ENCODE measurements around the gene LIN7B.

The LIN7B gene

DNA sequence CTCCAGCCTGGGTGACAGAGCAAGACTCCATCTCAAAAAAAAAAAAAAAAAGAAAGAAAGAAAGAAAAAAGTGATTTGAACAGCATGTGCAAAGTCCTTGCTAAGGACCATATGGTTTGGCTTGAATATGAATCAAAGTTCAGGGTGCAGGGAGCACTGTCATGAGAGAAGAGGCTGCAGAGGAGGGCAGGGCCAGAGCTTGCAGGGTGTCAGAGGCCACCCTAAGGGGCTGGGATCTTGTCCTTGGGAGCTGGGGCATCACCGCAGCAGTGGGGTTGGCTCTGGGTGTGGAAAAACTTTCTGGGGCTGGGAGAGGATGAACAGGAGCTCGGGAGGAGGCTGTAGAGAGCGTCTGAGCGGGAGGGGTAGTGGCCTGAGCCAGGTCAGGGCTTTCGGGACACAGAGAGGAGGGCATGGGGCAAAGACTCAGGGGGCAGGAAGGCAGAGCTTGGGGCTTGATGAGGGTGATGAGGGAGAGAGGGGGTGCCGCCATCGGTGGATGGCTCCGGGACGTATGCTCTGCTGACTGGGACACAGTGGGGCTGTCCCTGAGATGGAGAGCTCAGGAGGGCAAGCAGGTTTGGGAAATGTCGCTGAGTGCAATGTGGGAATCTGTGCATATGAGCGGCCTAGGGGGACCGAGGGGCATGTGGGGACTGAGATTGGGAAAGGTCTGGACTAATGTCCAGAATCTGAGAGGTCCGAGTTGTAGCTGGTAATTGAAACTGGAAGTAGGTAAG, 46.5 kb downstream of the LIN7B start:
- TF ChIP-seq RAD21 (IDR thresholded peaks at IDR 0.05; ENCODE audit: low read depth) (no peak), EP300 (IDR thresholded peaks at IDR 0.05; ENCODE audit: borderline replicate concordance) (no peak), TAF1 (IDR thresholded peaks at IDR 0.05; ENCODE audit: low read depth) (no peak), TCF12 (IDR thresholded peaks at IDR 0.05; ENCODE audit: low read depth) (no peak), ZBTB7A (IDR thresholded peaks at IDR 0.05; ENCODE audit: low read depth) (no peak), YY1 (IDR thresholded peaks at IDR 0.05; ENCODE audit: low read depth) (no peak), FOXM1 (IDR thresholded peaks at IDR 0.05; ENCODE audit: borderline replicate concordance, low read depth) (no peak)
- TF ChIP-seq, protein P1, sequence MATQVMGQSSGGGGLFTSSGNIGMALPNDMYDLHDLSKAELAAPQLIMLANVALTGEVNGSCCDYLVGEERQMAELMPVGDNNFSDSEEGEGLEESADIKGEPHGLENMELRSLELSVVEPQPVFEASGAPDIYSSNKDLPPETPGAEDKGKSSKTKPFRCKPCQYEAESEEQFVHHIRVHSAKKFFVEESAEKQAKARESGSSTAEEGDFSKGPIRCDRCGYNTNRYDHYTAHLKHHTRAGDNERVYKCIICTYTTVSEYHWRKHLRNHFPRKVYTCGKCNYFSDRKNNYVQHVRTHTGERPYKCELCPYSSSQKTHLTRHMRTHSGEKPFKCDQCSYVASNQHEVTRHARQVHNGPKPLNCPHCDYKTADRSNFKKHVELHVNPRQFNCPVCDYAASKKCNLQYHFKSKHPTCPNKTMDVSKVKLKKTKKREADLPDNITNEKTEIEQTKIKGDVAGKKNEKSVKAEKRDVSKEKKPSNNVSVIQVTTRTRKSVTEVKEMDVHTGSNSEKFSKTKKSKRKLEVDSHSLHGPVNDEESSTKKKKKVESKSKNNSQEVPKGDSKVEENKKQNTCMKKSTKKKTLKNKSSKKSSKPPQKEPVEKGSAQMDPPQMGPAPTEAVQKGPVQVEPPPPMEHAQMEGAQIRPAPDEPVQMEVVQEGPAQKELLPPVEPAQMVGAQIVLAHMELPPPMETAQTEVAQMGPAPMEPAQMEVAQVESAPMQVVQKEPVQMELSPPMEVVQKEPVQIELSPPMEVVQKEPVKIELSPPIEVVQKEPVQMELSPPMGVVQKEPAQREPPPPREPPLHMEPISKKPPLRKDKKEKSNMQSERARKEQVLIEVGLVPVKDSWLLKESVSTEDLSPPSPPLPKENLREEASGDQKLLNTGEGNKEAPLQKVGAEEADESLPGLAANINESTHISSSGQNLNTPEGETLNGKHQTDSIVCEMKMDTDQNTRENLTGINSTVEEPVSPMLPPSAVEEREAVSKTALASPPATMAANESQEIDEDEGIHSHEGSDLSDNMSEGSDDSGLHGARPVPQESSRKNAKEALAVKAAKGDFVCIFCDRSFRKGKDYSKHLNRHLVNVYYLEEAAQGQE (IDR thresholded peaks at IDR 0.05; ENCODE audit: low read depth): no peak

DNA sequence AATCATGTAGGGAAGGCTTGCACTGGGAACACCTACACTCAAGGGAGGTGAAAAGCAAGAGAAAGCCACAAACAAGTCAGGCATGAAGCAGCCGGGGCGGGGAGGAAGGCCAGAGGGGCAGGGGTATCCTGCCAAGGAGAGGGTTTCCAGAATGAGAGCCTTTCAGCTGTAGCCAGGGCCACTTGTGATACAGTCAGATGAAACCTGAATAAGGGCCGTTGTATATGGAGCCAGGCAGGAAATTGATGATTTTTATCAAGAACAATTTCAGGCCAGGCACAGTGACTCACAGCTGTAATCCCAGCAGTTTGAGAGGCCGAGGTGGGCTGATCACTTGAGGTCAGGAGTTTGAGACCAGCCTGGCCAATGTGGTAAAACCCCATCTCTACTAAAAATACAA, 47.8 kb downstream of the LIN7B start:
- TF ChIP-seq CREB1 (IDR thresholded peaks at IDR 0.05; ENCODE audit: low read depth): no peak
- no peak for TF ChIP-seq TAF1 (IDR thresholded peaks at IDR 0.05; ENCODE audit: low read depth)
- TF ChIP-seq, protein P2, sequence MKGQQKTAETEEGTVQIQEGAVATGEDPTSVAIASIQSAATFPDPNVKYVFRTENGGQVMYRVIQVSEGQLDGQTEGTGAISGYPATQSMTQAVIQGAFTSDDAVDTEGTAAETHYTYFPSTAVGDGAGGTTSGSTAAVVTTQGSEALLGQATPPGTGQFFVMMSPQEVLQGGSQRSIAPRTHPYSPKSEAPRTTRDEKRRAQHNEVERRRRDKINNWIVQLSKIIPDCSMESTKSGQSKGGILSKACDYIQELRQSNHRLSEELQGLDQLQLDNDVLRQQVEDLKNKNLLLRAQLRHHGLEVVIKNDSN (IDR thresholded peaks at IDR 0.05): no peak
- TF ChIP-seq, protein P1 (IDR thresholded peaks at IDR 0.05; ENCODE audit: low read depth): no peak
- no peak for TF ChIP-seq ZBTB7A (IDR thresholded peaks at IDR 0.05; ENCODE audit: low read depth)
- TF ChIP-seq, protein P3, sequence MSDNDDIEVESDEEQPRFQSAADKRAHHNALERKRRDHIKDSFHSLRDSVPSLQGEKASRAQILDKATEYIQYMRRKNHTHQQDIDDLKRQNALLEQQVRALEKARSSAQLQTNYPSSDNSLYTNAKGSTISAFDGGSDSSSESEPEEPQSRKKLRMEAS (IDR thresholded peaks at IDR 0.05): no peak
- no peak for TF ChIP-seq YY1 (IDR thresholded peaks at IDR 0.05; ENCODE audit: low read depth)
- TF ChIP-seq NFIC (IDR thresholded peaks at IDR 0.05): no peak
- no peak for TF ChIP-seq FOXM1 (IDR thresholded peaks at IDR 0.05; ENCODE audit: borderline replicate concordance, low read depth)
- TF ChIP-seq CEBPB (IDR thresholded peaks at IDR 0.05): no peak
- TF ChIP-seq TCF12 (IDR thresholded peaks at IDR 0.05; ENCODE audit: low read depth): no peak
- no peak for TF ChIP-seq RAD21 (IDR thresholded peaks at IDR 0.05; ENCODE audit: low read depth)
- no peak for TF ChIP-seq EP300 (IDR thresholded peaks at IDR 0.05; ENCODE audit: borderline replicate concordance)
- no peak for TF ChIP-seq TEAD4 (IDR thresholded peaks at IDR 0.05)
- no peak for TF ChIP-seq EGR1 (IDR thresholded peaks at IDR 0.05)

DNA sequence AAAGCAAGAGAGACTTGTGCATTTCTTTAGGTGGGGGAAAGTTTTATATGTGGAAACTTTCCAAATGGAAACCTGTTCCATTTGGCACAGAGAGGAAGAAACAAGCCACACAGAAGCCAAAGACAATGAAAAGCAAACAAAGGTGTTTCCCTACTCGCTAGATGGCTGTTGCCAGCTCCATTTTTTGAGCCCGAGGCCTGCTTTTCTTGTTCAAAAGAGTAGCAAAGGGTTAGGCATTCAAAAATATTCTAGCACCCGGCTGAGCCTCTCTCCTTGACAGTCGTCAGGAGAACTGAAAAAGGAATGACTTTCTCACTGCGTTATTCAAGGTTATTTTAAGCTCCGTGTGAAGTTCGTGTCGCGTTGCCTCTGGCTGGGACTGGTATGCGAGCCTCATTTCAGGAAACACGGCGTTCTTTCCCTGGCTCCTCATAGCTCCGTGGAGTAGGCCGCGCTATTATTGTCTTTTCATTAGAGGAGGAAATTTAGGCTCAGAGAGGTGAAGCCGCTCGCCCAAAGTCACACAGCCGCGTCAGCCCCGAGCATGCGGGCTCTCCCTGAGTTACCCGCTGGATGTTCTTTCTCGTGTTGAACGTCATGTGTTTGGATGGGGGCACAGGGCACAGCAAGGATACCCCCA, 51.1 kb downstream of the LIN7B start:
- TF ChIP-seq, protein P2 (IDR thresholded peaks at IDR 0.05): no peak
- TF ChIP-seq EGR1 (IDR thresholded peaks at IDR 0.05): no peak
- no peak for TF ChIP-seq TCF12 (IDR thresholded peaks at IDR 0.05; ENCODE audit: low read depth)
- TF ChIP-seq CREB1 (IDR thresholded peaks at IDR 0.05; ENCODE audit: low read depth): no peak
- no peak for TF ChIP-seq RAD21 (IDR thresholded peaks at IDR 0.05; ENCODE audit: low read depth)
- TF ChIP-seq CEBPB (IDR thresholded peaks at IDR 0.05): no peak
- TF ChIP-seq, protein P1 (IDR thresholded peaks at IDR 0.05; ENCODE audit: low read depth): no peak
- no peak for TF ChIP-seq YY1 (IDR thresholded peaks at IDR 0.05; ENCODE audit: low read depth)
- TF ChIP-seq, protein P3 (IDR thresholded peaks at IDR 0.05): no peak
- TF ChIP-seq NFIC (IDR thresholded peaks at IDR 0.05): no peak
- TF ChIP-seq TAF1 (IDR thresholded peaks at IDR 0.05; ENCODE audit: low read depth): no peak

DNA sequence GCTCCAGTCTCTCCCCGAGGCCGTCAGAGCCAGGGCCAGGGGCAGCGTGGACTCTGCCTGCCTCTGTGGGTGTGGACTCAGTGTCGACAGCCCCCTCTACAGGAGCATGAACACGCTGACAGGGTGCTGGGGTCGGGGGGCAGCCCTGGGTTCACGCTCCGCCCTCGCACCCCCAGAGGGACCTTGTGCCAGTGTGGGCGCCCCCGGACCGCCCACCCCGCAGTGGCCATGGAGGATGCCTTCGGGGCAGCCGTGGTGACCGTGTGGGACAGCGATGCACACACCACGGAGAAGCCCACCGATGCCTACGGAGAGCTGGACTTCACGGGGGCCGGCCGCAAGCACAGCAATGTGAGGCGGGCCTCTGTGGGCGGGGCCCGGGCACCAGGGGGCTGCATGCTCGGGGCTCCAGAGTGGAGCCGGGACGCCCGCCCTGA, 51.7 kb downstream of the LIN7B start:
- TF ChIP-seq RAD21 (IDR thresholded peaks at IDR 0.05; ENCODE audit: low read depth) (no peak), YY1 (IDR thresholded peaks at IDR 0.05; ENCODE audit: low read depth) (no peak), TCF12 (IDR thresholded peaks at IDR 0.05; ENCODE audit: low read depth) (no peak), EP300 (IDR thresholded peaks at IDR 0.05; ENCODE audit: borderline replicate concordance) (no peak), EGR1 (IDR thresholded peaks at IDR 0.05) (no peak), CEBPB (IDR thresholded peaks at IDR 0.05) (no peak), FOXM1 (IDR thresholded peaks at IDR 0.05; ENCODE audit: borderline replicate concordance, low read depth) (no peak), TEAD4 (IDR thresholded peaks at IDR 0.05) (no peak), NFIC (IDR thresholded peaks at IDR 0.05) (no peak), TAF1 (IDR thresholded peaks at IDR 0.05; ENCODE audit: low read depth) (no peak), CREB1 (IDR thresholded peaks at IDR 0.05; ENCODE audit: low read depth) (no peak)
- TF ChIP-seq, protein P2 (IDR thresholded peaks at IDR 0.05): no peak
- TF ChIP-seq, protein P3 (IDR thresholded peaks at IDR 0.05): no peak
- TF ChIP-seq, protein P1 (IDR thresholded peaks at IDR 0.05; ENCODE audit: low read depth): no peak
